Hepatocyte (in vitro differentiated cells): ENCODE measurements around the gene SHISAL1.

ENCODE experiments used
- EZH2 ChIP-seq: fragments of 200-600 bp; sonication (generic); IDR thresholded peaks from 2 replicates; pipeline ENCODE4 v1.6.1; 2016; ENCODE audit warnings: antibody characterized with exemption, mild to moderate bottlenecking, borderline replicate concordance
- TF ChIP-seq, protein P1 (sequence below): fragments of 200-600 bp; sonication (generic); IDR thresholded peaks from 2 replicates; pipeline ENCODE4 v1.5.1; 2016; ENCODE audit warnings: antibody characterized with exemption, mild to moderate bottlenecking; ENCODE audit not compliant: poor library complexity

DNA sequence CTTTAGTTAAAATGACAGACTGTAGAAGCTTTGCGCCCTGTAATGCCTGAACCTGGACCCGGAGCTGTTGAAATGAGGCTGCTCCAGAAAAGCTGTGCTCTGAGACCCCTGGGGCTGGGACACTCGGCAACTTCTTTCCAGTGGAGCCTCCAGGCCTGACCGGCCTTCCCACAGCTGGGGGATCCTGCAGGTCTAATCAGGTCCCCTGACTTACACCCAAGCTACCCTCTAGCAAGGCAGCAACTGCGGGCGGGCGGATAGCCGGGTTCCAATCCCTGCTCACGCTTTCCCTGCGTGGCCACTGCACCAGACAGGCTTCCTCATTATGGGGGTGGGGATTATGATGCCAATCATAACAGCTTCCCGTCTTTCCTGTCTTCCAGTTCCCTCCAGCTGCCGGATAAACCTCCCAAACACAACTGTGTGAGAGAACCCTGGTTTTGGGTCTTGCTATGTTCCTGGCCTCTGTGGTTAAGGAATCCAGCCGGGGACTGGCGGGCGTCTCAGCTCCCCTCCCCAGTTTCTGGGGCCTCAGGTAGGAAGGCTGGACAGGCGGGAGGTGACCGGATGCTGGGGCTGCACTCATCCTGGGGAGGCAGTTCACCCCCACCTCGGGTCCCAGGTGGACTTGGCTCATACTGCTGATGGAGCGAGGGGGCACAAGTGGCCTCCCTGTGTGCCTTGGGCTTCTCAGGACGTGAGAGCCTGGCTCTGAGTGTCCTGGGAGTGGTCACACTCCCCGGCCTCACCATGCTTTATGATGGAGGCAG, 93.5 kb downstream of the SHISAL1 start:
- no peak for TF ChIP-seq EZH2
- TF ChIP-seq, protein P1, sequence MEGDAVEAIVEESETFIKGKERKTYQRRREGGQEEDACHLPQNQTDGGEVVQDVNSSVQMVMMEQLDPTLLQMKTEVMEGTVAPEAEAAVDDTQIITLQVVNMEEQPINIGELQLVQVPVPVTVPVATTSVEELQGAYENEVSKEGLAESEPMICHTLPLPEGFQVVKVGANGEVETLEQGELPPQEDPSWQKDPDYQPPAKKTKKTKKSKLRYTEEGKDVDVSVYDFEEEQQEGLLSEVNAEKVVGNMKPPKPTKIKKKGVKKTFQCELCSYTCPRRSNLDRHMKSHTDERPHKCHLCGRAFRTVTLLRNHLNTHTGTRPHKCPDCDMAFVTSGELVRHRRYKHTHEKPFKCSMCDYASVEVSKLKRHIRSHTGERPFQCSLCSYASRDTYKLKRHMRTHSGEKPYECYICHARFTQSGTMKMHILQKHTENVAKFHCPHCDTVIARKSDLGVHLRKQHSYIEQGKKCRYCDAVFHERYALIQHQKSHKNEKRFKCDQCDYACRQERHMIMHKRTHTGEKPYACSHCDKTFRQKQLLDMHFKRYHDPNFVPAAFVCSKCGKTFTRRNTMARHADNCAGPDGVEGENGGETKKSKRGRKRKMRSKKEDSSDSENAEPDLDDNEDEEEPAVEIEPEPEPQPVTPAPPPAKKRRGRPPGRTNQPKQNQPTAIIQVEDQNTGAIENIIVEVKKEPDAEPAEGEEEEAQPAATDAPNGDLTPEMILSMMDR, result no peak
